ENCODE results near the gene FGGY.
"Not testable (repeated sequence)": the region's sequence is repeated elsewhere in the genome, so short reads cannot be mapped to it uniquely, and the experiment has no call there.

Gene FGGY

GRCh38 chr1:59645893-59646292, 349.0 kb downstream of the FGGY start:
- no peak overlapping the region for H3K4me3 ChIP-seq (replicated peaks; ENCODE audit: low read depth, low read length)
- no peak for TF ChIP-seq CTCF (IDR thresholded peaks at IDR 0.05; ENCODE audit: low read length, missing control alignments)
- peak; percentile 15 for DNase-seq (ENCODE audit: low read depth)

GRCh38 chr1:59653142-59653958, 356.5 kb downstream of the FGGY start:
- H3K4me3 ChIP-seq (replicated peaks; ENCODE audit: low read depth, low read length); DNase-seq (ENCODE audit: low read depth): not testable (repeated sequence)

- DNase-seq (ENCODE audit: low read depth): no peak
- H3K4me3 ChIP-seq (replicated peaks; ENCODE audit: low read depth, low read length): no peak overlapping the region
- TF ChIP-seq CTCF (IDR thresholded peaks at IDR 0.05; ENCODE audit: low read length, missing control alignments): no peak
Observed at GRCh38 chr1:59653968-59654367, 357.1 kb downstream of the FGGY start.

GRCh38 chr1:59657873-59658465, 361.1 kb downstream of the FGGY start:
- no peak for TF ChIP-seq CTCF (IDR thresholded peaks at IDR 0.05; ENCODE audit: low read length, missing control alignments)
- H3K4me3 ChIP-seq (replicated peaks; ENCODE audit: low read depth, low read length): no peak overlapping the region
- no peak for DNase-seq (ENCODE audit: low read depth)

GRCh38 chr1:59664166-59664565, 367.3 kb downstream of the FGGY start:
- TF ChIP-seq CTCF (IDR thresholded peaks at IDR 0.05; ENCODE audit: low read length, missing control alignments): no peak
- no peak overlapping the region for H3K4me3 ChIP-seq (replicated peaks; ENCODE audit: low read depth, low read length)
- DNase-seq (ENCODE audit: low read depth): no peak

- peak; percentile 6 for TF ChIP-seq CTCF (IDR thresholded peaks at IDR 0.05; ENCODE audit: low read length, missing control alignments)
- H3K4me3 ChIP-seq (replicated peaks; ENCODE audit: low read depth, low read length): no peak overlapping the region
- DNase-seq (ENCODE audit: low read depth): no peak
Observed at GRCh38 chr1:59666106-59666505, 369.2 kb downstream of the FGGY start.

GRCh38 chr1:59667020-59667419, 370.1 kb downstream of the FGGY start:
- no peak for DNase-seq (ENCODE audit: low read depth)

More at GRCh38 chr1:59667020-59667419, 370.1 kb downstream of the FGGY start:
- no peak overlapping the region for H3K4me3 ChIP-seq (replicated peaks; ENCODE audit: low read depth, low read length)
- no peak for TF ChIP-seq CTCF (IDR thresholded peaks at IDR 0.05; ENCODE audit: low read length, missing control alignments)
